ENCODE results near the gene ADAMTS17. TPM values are rescaled to one million over a fixed set of nuclear protein-coding genes. Genes with fewer than 3 reads are reported as not detected.

Gene ADAMTS17
- total RNA-seq, 1 experiment from 2014 or later = 0.15 TPM

GRCh38 chr15:100097342-100098127 is 244.2 kb downstream of the ADAMTS17 start:
- no peak for DNase-seq (ENCODE audit: low spot score)

GRCh38 chr15:100096700-100097099 is 245.1 kb downstream of the ADAMTS17 start:
- BruUV-seq (replicated peaks) = no TSS peak
- Histone ChIP-seq H3K4me3 (ENCODE audit: low read depth, low read length, poor library complexity, severe bottlenecking) (no peak overlapping the region), H3K4me1 (ENCODE audit: insufficient read depth, low read length, poor library complexity, severe bottlenecking) (no peaks in the 10 kb centered on the region), H3K27ac (ENCODE audit: low read depth, low read length, poor library complexity, severe bottlenecking) (no peak overlapping the region), H3K9me3 (ENCODE audit: low read depth, low read length, poor library complexity, severe bottlenecking) (peaks cover 7% of the 10 kb centered on the region), H3K27me3 (replicated peaks; ENCODE audit: insufficient read depth, low read depth, low read length, poor library complexity) (no peaks in the 10 kb centered on the region), H3K36me3 (ENCODE audit: insufficient read depth, low read length, poor library complexity, severe bottlenecking) (no peaks in the 10 kb centered on the region)
- POLR2A ChIA-PET (ENCODE audit: low non-redundant PET) = no interaction called here
- no peak for DNase-seq (ENCODE audit: low spot score)
- no peak for TF ChIP-seq EZH2 (IDR thresholded peaks at IDR 0.05; ENCODE audit: borderline replicate concordance, low read depth, low read length, poor library complexity, severe bottlenecking)
- CTCF ChIA-PET = no interaction called here
- intact Hi-C loops (cut with micrococcal nuclease; ENCODE audit: unreplicated experiment) = no loop called here

More at GRCh38 chr15:100097342-100098127, 244.2 kb downstream of the ADAMTS17 start:
- POLR2A ChIA-PET (ENCODE audit: low non-redundant PET) = no interaction called here
- Histone ChIP-seq H3K9me3 (ENCODE audit: low read depth, low read length, poor library complexity, severe bottlenecking) (peaks cover 7% of the 10 kb centered on the region), H3K36me3 (ENCODE audit: insufficient read depth, low read length, poor library complexity, severe bottlenecking) (no peaks in the 10 kb centered on the region), H3K4me1 (ENCODE audit: insufficient read depth, low read length, poor library complexity, severe bottlenecking) (no peaks in the 10 kb centered on the region), H3K27me3 (replicated peaks; ENCODE audit: insufficient read depth, low read depth, low read length, poor library complexity) (no peaks in the 10 kb centered on the region), H3K4me3 (ENCODE audit: low read depth, low read length, poor library complexity, severe bottlenecking) (no peak overlapping the region), H3K27ac (ENCODE audit: low read depth, low read length, poor library complexity, severe bottlenecking) (no peak overlapping the region)
- no peak for TF ChIP-seq EZH2 (IDR thresholded peaks at IDR 0.05; ENCODE audit: borderline replicate concordance, low read depth, low read length, poor library complexity, severe bottlenecking)
- TF ChIP-seq, protein P1, sequence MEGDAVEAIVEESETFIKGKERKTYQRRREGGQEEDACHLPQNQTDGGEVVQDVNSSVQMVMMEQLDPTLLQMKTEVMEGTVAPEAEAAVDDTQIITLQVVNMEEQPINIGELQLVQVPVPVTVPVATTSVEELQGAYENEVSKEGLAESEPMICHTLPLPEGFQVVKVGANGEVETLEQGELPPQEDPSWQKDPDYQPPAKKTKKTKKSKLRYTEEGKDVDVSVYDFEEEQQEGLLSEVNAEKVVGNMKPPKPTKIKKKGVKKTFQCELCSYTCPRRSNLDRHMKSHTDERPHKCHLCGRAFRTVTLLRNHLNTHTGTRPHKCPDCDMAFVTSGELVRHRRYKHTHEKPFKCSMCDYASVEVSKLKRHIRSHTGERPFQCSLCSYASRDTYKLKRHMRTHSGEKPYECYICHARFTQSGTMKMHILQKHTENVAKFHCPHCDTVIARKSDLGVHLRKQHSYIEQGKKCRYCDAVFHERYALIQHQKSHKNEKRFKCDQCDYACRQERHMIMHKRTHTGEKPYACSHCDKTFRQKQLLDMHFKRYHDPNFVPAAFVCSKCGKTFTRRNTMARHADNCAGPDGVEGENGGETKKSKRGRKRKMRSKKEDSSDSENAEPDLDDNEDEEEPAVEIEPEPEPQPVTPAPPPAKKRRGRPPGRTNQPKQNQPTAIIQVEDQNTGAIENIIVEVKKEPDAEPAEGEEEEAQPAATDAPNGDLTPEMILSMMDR (conservative IDR thresholded peaks at IDR 0.05; ENCODE audit: low read depth, low read length) = no peak
- no TSS peak for BruUV-seq (replicated peaks)
- CTCF ChIA-PET = no interaction called here
- intact Hi-C loops (cut with micrococcal nuclease; ENCODE audit: unreplicated experiment) = no loop called here

- no TSS peak for BruUV-seq (replicated peaks)
- H3K36me3 ChIP-seq (ENCODE audit: insufficient read depth, low read length, poor library complexity, severe bottlenecking) = no peaks in the 10 kb centered on the region
- intact Hi-C loops (cut with micrococcal nuclease; ENCODE audit: unreplicated experiment) = no loop called here
Measured at GRCh38 chr15:100096248-100096600, 245.6 kb downstream of the ADAMTS17 start.

More at GRCh38 chr15:100096248-100096600, 245.6 kb downstream of the ADAMTS17 start:
- Histone ChIP-seq H3K27me3 (replicated peaks; ENCODE audit: insufficient read depth, low read depth, low read length, poor library complexity) (no peaks in the 10 kb centered on the region), H3K9me3 (ENCODE audit: low read depth, low read length, poor library complexity, severe bottlenecking) (peaks cover 7% of the 10 kb centered on the region), H3K27ac (ENCODE audit: low read depth, low read length, poor library complexity, severe bottlenecking) (no peak overlapping the region), H3K4me3 (ENCODE audit: low read depth, low read length, poor library complexity, severe bottlenecking) (no peak overlapping the region), H3K4me1 (ENCODE audit: insufficient read depth, low read length, poor library complexity, severe bottlenecking) (no peaks in the 10 kb centered on the region)
- no peak for DNase-seq (ENCODE audit: low spot score)
- ChIA-PET POLR2A (ENCODE audit: low non-redundant PET) (no interaction called here), CTCF (no interaction called here)
- TF ChIP-seq EZH2 (IDR thresholded peaks at IDR 0.05; ENCODE audit: borderline replicate concordance, low read depth, low read length, poor library complexity, severe bottlenecking) = no peak
- TF ChIP-seq, protein P1 (conservative IDR thresholded peaks at IDR 0.05; ENCODE audit: low read depth, low read length) = no peak
